Right lobe of liver (tissue), 4 donors: ENCODE measurements around the gene DUSP16.
A peak's percentile ranks its signal among the peaks of the same experiment; 100 is the strongest.

ENCODE experiments used
- POLR2A ChIP-seq: fragments of 450-650 bp; IDR thresholded peaks from one replicate; pipeline ENCODE4 v1.6.1; 2017; ENCODE audit warnings: antibody characterized with exemption, mild to moderate bottlenecking
- TF ChIP-seq, protein P1 (sequence below), 4 donors: fragments of 200-600 bp in 3 of 4; fragments of 450-650 bp in 1 of 4; IDR thresholded peaks; one replicate each; pipeline versions ENCODE4 v1.5.1 to v1.8.0; 2016 to 2022; ENCODE audit warnings: antibody characterized with exemption in 4 of 4, mild to moderate bottlenecking in 2 of 4
- donor health status: DM: no; HTN: no; CAD: no.
- donor health status: DM: no; HTN: no; CAD: no.
- donor health status: DM: no; HTN: yes; CAD: no.

DNA sequence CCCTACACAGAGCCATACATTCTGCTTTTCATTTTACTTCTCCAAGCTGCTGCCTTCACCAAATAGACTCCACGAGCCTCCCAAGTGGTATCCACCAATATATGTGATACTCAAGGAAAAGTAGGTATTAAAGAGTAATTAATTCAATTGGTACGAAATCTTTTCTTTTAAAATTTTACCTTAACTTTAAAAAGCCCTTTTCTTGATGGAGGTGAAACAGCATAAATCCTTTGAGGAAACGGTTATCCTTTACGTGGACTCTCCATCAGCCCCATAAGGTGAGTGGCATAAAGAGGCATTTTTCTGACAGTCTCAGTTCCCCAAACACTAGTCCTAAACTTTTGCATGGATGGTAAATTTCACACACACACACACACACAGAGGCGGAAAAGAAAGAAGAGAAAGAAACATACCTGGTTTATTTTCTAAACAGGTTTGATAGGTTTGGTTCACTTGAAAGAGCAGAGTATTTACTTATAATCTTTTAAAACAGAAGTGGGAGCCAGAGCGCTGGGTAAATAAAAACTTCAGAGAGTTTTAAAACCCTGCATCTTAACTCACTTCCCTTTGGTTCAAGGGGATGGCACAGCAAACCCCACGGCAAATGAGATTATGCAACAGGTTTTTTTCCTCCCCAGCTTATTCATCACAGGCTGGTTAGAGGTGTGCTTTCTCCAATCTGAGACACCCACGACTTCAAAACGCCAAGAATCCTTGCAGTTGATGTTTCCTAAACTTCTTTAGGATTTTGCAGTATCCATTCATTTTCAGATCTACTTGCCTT, 1.9 kb downstream of the DUSP16 start:
- peak; percentile 88 for TF ChIP-seq POLR2A
- TF ChIP-seq, protein P1, sequence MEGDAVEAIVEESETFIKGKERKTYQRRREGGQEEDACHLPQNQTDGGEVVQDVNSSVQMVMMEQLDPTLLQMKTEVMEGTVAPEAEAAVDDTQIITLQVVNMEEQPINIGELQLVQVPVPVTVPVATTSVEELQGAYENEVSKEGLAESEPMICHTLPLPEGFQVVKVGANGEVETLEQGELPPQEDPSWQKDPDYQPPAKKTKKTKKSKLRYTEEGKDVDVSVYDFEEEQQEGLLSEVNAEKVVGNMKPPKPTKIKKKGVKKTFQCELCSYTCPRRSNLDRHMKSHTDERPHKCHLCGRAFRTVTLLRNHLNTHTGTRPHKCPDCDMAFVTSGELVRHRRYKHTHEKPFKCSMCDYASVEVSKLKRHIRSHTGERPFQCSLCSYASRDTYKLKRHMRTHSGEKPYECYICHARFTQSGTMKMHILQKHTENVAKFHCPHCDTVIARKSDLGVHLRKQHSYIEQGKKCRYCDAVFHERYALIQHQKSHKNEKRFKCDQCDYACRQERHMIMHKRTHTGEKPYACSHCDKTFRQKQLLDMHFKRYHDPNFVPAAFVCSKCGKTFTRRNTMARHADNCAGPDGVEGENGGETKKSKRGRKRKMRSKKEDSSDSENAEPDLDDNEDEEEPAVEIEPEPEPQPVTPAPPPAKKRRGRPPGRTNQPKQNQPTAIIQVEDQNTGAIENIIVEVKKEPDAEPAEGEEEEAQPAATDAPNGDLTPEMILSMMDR (IDR thresholded peaks at IDR 0.05) = no peak
